GM10266 (cell line): Measurements from ENCODE around the gene SREBF1.

Experiments used
- DNase-seq: peaks from one replicate; pipeline ENCODE4 v3.0.0; 2012; ENCODE audit errors: extremely low spot score
- TF ChIP-seq, protein P1 (sequence below): IDR thresholded peaks from 2 replicates; pipeline ENCODE4 v1.5.1; 2012; ENCODE audit warnings: mild to moderate bottlenecking, low read depth; ENCODE audit not compliant: control insufficient read depth, insufficient read depth; ENCODE audit errors: missing control alignments

The SREBF1 gene

DNA sequence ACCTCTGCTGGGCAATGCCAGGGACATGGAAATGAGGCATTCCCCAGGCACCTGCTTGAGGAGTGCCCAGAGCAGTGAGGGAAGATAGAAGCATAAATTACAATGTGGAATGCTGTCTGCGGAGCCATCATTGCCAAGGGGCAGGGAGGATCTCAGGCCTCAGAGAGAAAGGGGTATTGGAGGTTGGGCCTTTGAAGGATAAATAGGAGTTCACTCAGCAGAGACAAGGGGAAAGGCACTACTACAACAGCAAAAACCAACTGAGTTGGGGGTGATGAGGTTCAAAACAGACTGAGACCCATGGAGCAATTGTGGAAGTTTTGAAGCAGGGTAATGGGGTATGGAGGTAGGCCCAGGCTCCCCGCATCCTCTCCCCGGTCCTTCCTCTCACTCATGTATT is 32.8 kb downstream of the SREBF1 start:
- DNase-seq: no peak
- TF ChIP-seq, protein P1, sequence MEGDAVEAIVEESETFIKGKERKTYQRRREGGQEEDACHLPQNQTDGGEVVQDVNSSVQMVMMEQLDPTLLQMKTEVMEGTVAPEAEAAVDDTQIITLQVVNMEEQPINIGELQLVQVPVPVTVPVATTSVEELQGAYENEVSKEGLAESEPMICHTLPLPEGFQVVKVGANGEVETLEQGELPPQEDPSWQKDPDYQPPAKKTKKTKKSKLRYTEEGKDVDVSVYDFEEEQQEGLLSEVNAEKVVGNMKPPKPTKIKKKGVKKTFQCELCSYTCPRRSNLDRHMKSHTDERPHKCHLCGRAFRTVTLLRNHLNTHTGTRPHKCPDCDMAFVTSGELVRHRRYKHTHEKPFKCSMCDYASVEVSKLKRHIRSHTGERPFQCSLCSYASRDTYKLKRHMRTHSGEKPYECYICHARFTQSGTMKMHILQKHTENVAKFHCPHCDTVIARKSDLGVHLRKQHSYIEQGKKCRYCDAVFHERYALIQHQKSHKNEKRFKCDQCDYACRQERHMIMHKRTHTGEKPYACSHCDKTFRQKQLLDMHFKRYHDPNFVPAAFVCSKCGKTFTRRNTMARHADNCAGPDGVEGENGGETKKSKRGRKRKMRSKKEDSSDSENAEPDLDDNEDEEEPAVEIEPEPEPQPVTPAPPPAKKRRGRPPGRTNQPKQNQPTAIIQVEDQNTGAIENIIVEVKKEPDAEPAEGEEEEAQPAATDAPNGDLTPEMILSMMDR: no peak

DNA sequence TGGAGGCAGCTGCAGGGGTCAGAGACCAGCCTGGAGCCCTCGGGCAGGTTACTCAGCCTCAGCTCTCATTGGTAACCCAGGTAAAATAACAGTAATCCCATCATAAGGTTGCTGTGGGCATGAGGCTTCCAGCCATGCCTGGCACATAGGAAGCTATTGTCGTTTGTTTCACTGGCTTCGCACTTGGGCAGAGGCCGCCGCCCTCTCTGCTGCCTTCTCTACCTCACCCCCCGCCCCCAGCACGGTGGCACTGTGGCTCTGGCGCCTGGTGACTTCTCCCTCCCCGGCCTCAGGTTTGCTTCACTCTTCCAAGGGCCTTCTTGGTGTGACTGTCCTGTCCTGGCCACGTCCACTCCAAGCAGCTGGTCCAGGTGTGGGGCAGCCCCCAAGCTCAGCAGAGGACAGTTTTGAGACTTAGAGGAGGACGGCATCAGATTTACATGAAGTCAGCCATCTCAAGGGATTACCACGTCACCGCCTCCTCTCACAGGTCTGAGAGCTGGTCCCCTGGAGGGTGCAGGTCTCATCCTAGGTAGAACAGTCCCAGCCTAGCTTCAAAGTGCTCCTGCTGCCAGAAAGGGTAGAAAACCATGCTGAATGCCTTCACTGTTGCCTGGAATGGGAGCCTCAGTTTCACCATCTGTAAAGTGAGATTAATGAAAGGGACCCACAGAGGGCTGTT is 34.8 kb downstream of the SREBF1 start:
- TF ChIP-seq, protein P1: no peak

DNA sequence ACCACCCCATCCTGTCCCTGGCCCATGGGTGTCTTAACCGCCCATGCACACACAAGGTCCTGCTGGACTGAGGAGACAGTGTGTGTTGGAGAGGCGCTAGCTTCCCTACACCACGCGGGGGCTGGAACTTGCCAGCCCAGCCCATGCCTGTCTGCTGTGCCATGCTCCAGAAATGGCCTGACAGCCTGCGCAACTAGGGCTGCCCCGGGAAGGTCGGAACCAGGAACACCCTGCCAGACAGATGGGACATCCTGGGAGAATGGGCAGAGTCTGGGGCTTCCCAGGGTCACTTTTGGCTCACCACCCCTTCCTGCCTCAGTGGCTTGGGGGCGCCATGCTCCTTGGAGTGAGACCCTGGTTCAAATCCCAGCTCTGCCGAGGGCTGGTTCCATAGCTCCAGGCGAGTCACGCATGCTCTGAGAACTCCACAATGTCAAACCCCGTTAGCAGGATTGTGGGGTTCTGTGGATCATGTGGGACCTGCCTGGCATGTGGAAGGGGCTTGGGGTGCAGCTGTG is 36.2 kb downstream of the SREBF1 start:
- TF ChIP-seq, protein P1: no peak
- DNase-seq: no peak

More for the DNA sequence above, 34.8 kb downstream of the SREBF1 start:
- no peak for DNase-seq

DNA sequence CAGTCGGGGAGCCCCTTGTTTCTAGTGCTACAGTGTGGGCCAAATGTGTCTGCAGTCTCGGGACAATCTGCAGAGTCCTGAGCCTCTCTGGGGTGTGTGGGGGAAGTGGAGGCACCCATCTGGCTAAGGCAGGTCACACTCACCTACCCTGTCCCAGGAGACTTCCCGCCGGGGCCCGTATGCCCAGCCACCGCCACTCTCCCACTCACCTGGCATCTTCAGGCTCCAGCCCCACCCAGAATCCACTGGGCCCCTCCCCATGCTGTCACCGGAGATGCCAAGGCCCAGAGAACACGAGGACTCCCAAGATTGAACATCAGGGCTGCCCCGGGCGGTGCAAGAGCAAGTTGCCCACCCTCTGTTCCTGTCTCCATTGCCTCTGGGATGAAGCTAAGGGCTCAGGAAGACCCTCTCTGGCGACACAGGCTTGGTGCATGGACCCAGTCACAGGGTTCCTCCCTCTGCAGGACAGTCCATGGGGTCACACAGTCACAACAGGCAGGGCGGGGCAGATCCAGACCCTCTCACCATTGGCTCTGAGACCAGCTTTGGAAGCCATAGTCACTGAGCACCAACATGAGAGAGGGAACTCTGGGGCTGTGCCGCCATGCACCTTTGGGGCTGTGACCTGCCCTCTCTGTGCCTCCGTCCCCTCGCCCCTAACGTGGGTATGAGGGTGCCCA is 38.1 kb downstream of the SREBF1 start:
- no peak for DNase-seq
- TF ChIP-seq, protein P1: no peak

DNA sequence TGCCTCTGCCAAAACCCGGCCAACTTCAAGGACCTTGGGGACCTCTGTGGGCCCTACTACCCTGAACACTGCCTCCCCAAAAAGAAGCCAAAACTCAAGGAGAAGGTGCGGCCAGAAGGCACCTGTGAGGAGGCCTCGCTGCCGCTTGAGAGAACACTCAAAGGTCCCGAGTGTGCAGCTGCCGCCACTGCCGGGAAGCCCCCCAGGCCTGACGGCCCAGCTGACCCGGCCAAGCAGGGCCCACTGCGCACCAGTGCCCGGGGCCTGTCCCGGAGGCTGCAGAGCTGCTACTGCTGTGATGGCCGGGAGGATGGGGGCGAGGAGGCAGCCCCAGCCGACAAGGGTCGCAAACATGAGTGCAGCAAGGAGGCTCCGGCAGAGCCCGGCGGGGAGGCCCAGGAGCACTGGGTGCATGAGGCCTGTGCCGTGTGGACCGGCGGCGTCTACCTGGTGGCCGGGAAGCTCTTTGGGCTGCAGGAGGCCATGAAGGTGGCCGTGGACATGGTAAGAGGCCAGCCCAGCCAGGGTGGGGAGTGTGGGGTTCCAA is 38.7 kb downstream of the SREBF1 start:
- DNase-seq: no peak

DNA sequence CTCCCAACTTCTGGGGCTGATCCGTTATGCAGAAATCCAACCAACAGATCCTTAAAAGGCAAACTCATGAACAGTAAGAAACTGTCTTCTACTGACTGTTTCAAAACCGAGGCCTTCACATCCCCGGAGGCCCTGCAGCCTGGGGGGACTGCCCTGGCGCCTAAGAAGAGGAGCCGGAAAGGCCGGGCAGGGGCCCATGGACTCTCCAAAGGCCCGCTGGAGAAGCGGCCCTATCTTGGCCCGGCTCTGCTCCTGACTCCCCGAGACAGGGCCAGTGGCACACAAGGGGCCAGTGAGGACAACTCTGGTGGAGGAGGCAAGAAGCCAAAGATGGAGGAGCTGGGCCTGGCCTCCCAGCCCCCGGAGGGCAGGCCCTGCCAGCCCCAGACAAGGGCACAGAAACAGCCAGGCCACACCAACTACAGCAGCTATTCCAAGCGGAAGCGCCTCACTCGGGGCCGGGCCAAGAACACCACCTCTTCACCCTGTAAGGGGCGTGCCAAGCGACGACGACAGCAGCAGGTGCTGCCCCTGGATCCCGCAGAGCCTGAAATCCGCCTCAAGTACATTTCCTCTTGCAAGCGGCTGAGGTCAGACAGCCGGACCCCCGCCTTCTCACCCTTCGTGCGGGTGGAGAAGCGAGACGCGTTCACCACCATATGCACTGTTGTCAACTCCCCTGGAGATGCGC is 39.5 kb downstream of the SREBF1 start:
- TF ChIP-seq, protein P1: no peak
- DNase-seq: no peak

More for the DNA sequence above, 38.7 kb downstream of the SREBF1 start:
- TF ChIP-seq, protein P1: no peak

DNA sequence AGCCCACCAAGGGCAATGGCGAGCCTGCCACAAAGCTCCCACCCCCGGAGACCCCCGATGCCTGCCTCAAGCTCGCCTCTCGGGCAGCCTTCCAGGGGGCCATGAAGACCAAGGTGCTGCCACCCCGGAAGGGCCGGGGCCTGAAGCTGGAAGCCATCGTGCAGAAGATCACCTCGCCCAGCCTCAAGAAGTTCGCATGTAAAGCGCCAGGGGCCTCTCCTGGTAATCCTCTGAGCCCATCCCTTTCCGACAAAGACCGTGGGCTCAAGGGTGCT is 40.1 kb downstream of the SREBF1 start:
- TF ChIP-seq, protein P1: no peak
- DNase-seq: no peak
